Ishikawa (cell line): ENCODE measurements around the gene SNRK.

Experiments used
- CEBPB ChIP-seq: IDR thresholded peaks from 2 replicates; pipeline ENCODE4 v1.6.1; 2012
- CREB1 ChIP-seq: IDR thresholded peaks from 2 replicates; pipeline ENCODE4 v1.6.1; 2012; ENCODE audit warnings: low read depth
- EGR1 ChIP-seq: IDR thresholded peaks from 2 replicates; pipeline ENCODE4 v1.6.1; 2012
- EP300 ChIP-seq: IDR thresholded peaks from 2 replicates; pipeline ENCODE4 v1.6.1; 2012; ENCODE audit warnings: borderline replicate concordance
- FOXM1 ChIP-seq: IDR thresholded peaks from 2 replicates; pipeline ENCODE4 v1.6.1; 2012; ENCODE audit warnings: low read depth, borderline replicate concordance
- MAX ChIP-seq: IDR thresholded peaks from 2 replicates; pipeline ENCODE4 v1.6.1; 2012
- NFIC ChIP-seq: IDR thresholded peaks from 2 replicates; pipeline ENCODE4 v1.6.1; 2012
- RAD21 ChIP-seq: IDR thresholded peaks from 2 replicates; pipeline ENCODE4 v1.6.1; 2012; ENCODE audit warnings: low read depth
- REST ChIP-seq: IDR thresholded peaks from 2 replicates; pipeline ENCODE4 v1.6.1; 2012; ENCODE audit warnings: low read depth, mild to moderate bottlenecking
- TAF1 ChIP-seq: IDR thresholded peaks from 2 replicates; pipeline ENCODE4 v1.6.1; 2012; ENCODE audit warnings: low read depth, mild to moderate bottlenecking
- TCF12 ChIP-seq: IDR thresholded peaks from 2 replicates; pipeline ENCODE4 v1.6.1; 2012; ENCODE audit warnings: low read depth
- TEAD4 ChIP-seq: IDR thresholded peaks from 2 replicates; pipeline ENCODE4 v1.6.1; 2012
- USF1 ChIP-seq: IDR thresholded peaks from 2 replicates; pipeline ENCODE4 v1.6.1; 2012
- YY1 ChIP-seq: IDR thresholded peaks from 2 replicates; pipeline ENCODE4 v1.6.1; 2012; ENCODE audit warnings: low read depth
- ZBTB7A ChIP-seq: IDR thresholded peaks from 2 replicates; pipeline ENCODE4 v1.6.1; 2012; ENCODE audit warnings: low read depth

Gene SNRK

GRCh38 chr3:43331381-43331780 is 45.0 kb downstream of the SNRK start:
- no peak for TF ChIP-seq ZBTB7A
- TF ChIP-seq EGR1, result no peak
- TF ChIP-seq REST, result no peak
- no peak for TF ChIP-seq EP300
- no peak for TF ChIP-seq TAF1
- no peak for TF ChIP-seq RAD21
- no peak for TF ChIP-seq FOXM1
- TF ChIP-seq TCF12, result no peak
- TF ChIP-seq NFIC, result no peak
- TF ChIP-seq MAX, result no peak

GRCh38 chr3:43334976-43335375 is 48.6 kb downstream of the SNRK start:
- TF ChIP-seq TCF12, result no peak
- TF ChIP-seq ZBTB7A, result no peak
- no peak for TF ChIP-seq MAX
- no peak for TF ChIP-seq USF1
- TF ChIP-seq RAD21, result no peak
- no peak for TF ChIP-seq CEBPB
- TF ChIP-seq FOXM1, result no peak
- no peak for TF ChIP-seq EP300
- TF ChIP-seq EGR1, result no peak

GRCh38 chr3:43335799-43336198 is 49.5 kb downstream of the SNRK start:
- TF ChIP-seq CEBPB (no peak), MAX (no peak), NFIC (no peak), RAD21 (no peak), TEAD4 (no peak)

- no peak for TF ChIP-seq CEBPB
- no peak for TF ChIP-seq EGR1
- TF ChIP-seq ZBTB7A, result no peak
- no peak for TF ChIP-seq MAX
- no peak for TF ChIP-seq TEAD4
- TF ChIP-seq REST, result no peak
- TF ChIP-seq USF1, result no peak
- TF ChIP-seq TAF1, result no peak
- no peak for TF ChIP-seq NFIC
- no peak for TF ChIP-seq CREB1
- TF ChIP-seq YY1, result no peak
These were observed 52.0 kb downstream of the SNRK start for GRCh38 chr3:43338295-43338694.

- no peak for TF ChIP-seq CEBPB
- TF ChIP-seq YY1, result no peak
These were observed 54.1 kb downstream of the SNRK start for GRCh38 chr3:43340403-43340802.

GRCh38 chr3:43341788-43342187 is 55.4 kb downstream of the SNRK start:
- TF ChIP-seq USF1, result no peak
- no peak for TF ChIP-seq CEBPB
- TF ChIP-seq REST, result no peak
- TF ChIP-seq TAF1, result no peak
- TF ChIP-seq EP300, result no peak
- no peak for TF ChIP-seq CREB1
- TF ChIP-seq MAX, result no peak
- TF ChIP-seq TEAD4, result no peak
- no peak for TF ChIP-seq EGR1
- no peak for TF ChIP-seq FOXM1
- TF ChIP-seq TCF12, result no peak
- TF ChIP-seq YY1, result no peak
- TF ChIP-seq RAD21, result no peak
- no peak for TF ChIP-seq ZBTB7A
- TF ChIP-seq NFIC, result no peak
